Measurements from ENCODE around the gene RBM47.

Gene RBM47

GRCh38 chr4:40648742-40649281 lies 19.1 kb upstream of the RBM47 start:
- H3K9me3 ChIP-seq (ENCODE audit: severe bottlenecking) = no peaks in the 10 kb centered on the region
- H3K27me3 ChIP-seq (ENCODE audit: insufficient read depth, low read depth, severe bottlenecking) = no peaks in the 10 kb centered on the region
- H3K27ac ChIP-seq = no peak overlapping the region
- no peak overlapping the region for H3K4me3 ChIP-seq (ENCODE audit: low read depth, low read length)
- no peaks in the 10 kb centered on the region for H3K36me3 ChIP-seq
- DNase-seq = peak; percentile 48
- TF ChIP-seq CTCF (IDR thresholded peaks at IDR 0.05; ENCODE audit: low read depth, low read length) = no peak

GRCh38 chr4:40648131-40648530 lies 18.5 kb upstream of the RBM47 start:
- no peaks in the 10 kb centered on the region for H3K9me3 ChIP-seq (ENCODE audit: severe bottlenecking)
- H3K27ac ChIP-seq = no peak overlapping the region
- no peaks in the 10 kb centered on the region for H3K27me3 ChIP-seq (ENCODE audit: insufficient read depth, low read depth, severe bottlenecking)
- no peaks in the 10 kb centered on the region for H3K36me3 ChIP-seq
- no peak for DNase-seq
- no peak overlapping the region for H3K4me3 ChIP-seq (ENCODE audit: low read depth, low read length)
- TF ChIP-seq CTCF (IDR thresholded peaks at IDR 0.05; ENCODE audit: low read depth, low read length) = no peak

DNA sequence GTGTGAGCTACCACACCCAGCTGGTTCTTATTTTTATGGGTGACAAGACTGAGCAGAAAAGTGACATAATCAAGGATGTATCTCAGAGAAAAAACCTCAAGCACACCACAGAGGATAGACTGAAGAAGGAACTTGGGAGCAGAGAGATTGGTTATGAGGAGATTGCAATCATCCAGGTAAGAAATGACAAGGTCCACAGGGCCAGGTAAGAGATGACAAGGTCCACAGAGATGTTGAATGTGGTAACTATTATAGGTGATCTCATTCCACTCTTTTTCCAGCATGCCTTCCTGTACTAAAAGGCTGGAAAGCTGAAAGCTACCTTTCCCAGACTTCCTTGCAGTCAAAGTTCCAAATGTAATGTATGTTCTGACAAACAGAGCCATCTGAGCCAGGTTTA lies 15.9 kb upstream of the RBM47 start:
- Histone ChIP-seq H3K4me3 (ENCODE audit: low read depth, low read length) (no peak overlapping the region), H3K36me3 (no peaks in the 10 kb centered on the region), H3K27me3 (ENCODE audit: insufficient read depth, low read depth, severe bottlenecking) (no peaks in the 10 kb centered on the region), H3K27ac (no peak overlapping the region), H3K9me3 (ENCODE audit: severe bottlenecking) (no peaks in the 10 kb centered on the region)
- no peak for TF ChIP-seq CTCF (IDR thresholded peaks at IDR 0.05; ENCODE audit: low read depth, low read length)
- no peak for DNase-seq

DNA sequence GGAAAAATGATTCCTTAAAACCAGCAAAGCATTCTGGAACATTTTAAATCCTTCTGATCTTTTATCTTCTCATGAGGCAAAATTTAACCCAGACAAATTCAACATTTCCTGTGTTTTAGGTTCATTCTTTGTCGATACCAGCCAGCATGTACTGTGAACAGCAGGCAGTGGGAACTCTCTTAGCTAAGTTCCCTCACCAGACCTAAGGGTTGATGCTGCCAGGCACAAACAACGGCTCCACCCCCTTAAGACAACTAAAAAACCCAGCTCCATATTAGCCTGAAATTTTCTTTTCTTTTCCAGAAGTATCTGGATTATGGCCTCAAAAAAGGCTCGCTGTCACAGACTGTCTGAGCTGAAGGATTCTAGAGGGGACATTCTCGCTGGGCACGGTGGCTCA lies 2.4 kb upstream of the RBM47 start:
- H3K36me3 ChIP-seq = no peaks in the 10 kb centered on the region
- no peak overlapping the region for H3K4me3 ChIP-seq (ENCODE audit: low read depth, low read length)
- H3K27me3 ChIP-seq (ENCODE audit: insufficient read depth, low read depth, severe bottlenecking) = no peaks in the 10 kb centered on the region
- no peak overlapping the region for H3K27ac ChIP-seq
- no peak for TF ChIP-seq CTCF (IDR thresholded peaks at IDR 0.05; ENCODE audit: low read depth, low read length)
- no peaks in the 10 kb centered on the region for H3K9me3 ChIP-seq (ENCODE audit: severe bottlenecking)
- DNase-seq = no peak

DNA sequence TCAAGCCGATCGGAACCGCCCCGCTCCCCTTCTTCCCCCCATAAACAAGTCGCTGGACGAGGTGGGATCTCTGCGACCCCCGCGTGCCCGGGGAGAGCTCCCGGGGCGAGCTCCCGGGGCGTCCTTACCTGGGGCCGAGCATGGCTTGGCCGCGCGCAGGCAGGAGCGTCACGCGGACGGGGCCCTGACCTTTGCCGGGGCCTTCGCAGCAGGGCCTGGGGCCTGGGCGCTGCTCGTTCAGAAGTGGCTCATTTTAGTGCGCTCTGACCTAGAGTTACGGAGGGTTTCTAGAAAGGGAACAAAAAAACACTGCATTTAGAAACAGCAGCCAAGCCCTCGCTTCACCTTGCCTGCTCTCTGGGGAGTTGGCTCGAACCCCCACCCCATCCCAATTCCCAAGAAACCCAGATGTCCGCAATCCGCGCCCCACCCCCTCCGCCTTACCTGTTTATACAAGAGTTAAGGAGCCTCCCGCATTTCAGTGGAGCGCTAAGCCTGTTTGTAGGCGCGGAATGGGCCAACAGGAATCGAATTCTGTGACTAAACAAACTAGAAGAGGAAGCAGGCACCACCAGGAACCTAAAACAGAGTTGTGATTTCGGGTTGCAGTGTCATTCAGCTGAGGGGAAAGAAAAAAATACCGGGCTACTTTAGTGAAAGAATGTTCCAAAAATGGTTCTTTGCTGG lies 814 bp upstream of the RBM47 start:
- no peak for DNase-seq

More for the DNA sequence above, 814 bp upstream of the RBM47 start:
- Histone ChIP-seq H3K4me3 (ENCODE audit: low read depth, low read length) (no peak overlapping the region), H3K9me3 (ENCODE audit: severe bottlenecking) (no peaks in the 10 kb centered on the region), H3K27ac (no peak overlapping the region), H3K36me3 (no peaks in the 10 kb centered on the region), H3K27me3 (ENCODE audit: insufficient read depth, low read depth, severe bottlenecking) (no peaks in the 10 kb centered on the region)
- no peak for TF ChIP-seq CTCF (IDR thresholded peaks at IDR 0.05; ENCODE audit: low read depth, low read length)

Data from WERI-Rb-1 (cell line).